K562 (cell line): ENCODE results near the gene PRPF38A. TPM values are rescaled to one million over a fixed set of nuclear protein-coding genes. Genes with fewer than 3 reads are reported as not detected.

Experiments
- DPF2 ChIP-seq: fragments of 450-650 bp; IDR thresholded peaks from 2 replicates; pipeline ENCODE4 v1.6.1; 2016
- FOSL1 ChIP-seq: fragments of 200-800 bp; sonication (Bioruptor generic); conservative IDR thresholded peaks from 2 replicates; pipeline ENCODE4 v1.6.1; 2016; ENCODE audit warnings: missing genetic modification characterization, missing compliant biosample characterization
- NCOA6 ChIP-seq: fragments of 450-650 bp; IDR thresholded peaks from 2 replicates; pipeline ENCODE4 v1.6.1; 2017; ENCODE audit warnings: mild to moderate bottlenecking
- NR1H2 ChIP-seq: sonication (generic); formaldehyde crosslinking; IDR thresholded peaks from 2 replicates; pipeline ENCODE4 v1.4.0; 2020; ENCODE audit warnings: mild to moderate bottlenecking, missing genetic modification reagents
- polyA plus RNA-seq, 8 experiments: library from polyadenylated mRNA; depleted of rRNA in 4 of 8; stranded (reverse) in 5 of 8; unstranded in 3 of 8; fragments of >200 nt; fragmentation: Nextera tagmentation in 2 of 8; fragmentation: Illumina TruSeq in 1 of 8; extraction: Ambion mirVana in 2 of 8; extraction: Trizol in 1 of 8; gene quantifications; 2 replicates each; pipeline versions ENCODE4 v1.2.1 to v1.2.3, GENCODE V29; 2011 to 2014; ENCODE audit warnings: inconsistent platforms in 1 of 8, missing spikeins in 1 of 8
- total RNA-seq, 7 experiments: library from RNA; depleted of rRNA in 6 of 7; stranded (reverse); fragments of >200 nt in 6 of 7; fragmentation: Illumina TruSeq in 2 of 7; extraction: Trizol in 2 of 7; gene quantifications; 2 replicates each; pipeline versions ENCODE4 v1.2.1 to v1.2.3, GENCODE V29; 2011 to 2021; ENCODE audit warnings: low replicate concordance in 1 of 7
- TF ChIP-seq, protein P1 (sequence below): fragments of 200-600 bp; sonication (generic); IDR thresholded peaks from one replicate; pipeline ENCODE4 v1.6.1; 2012; ENCODE audit warnings: mild to moderate bottlenecking, low read depth, low read length, inconsistent platforms
- TF ChIP-seq, protein P2 (sequence below): sonication (generic); formaldehyde crosslinking; IDR thresholded peaks from 2 replicates; pipeline ENCODE4 v1.8.0; 2022; ENCODE audit warnings: mild to moderate bottlenecking, missing genetic modification reagents
- TF ChIP-seq, protein P3 (sequence below): fragments of 250-450 bp; sonication (Bioruptor Pico); IDR thresholded peaks from 2 replicates; pipeline ENCODE4 v1.8.0; 2021; ENCODE audit warnings: moderate library complexity, mild to moderate bottlenecking, inconsistent platforms
- TF ChIP-seq, protein P4 (sequence below): fragments of 450-650 bp; IDR thresholded peaks from 2 replicates; pipeline ENCODE4 v1.6.1; 2018; ENCODE audit warnings: mild to moderate bottlenecking, low read depth; ENCODE audit not compliant: partially characterized antibody
- TF ChIP-seq, protein P5 (sequence below): IDR thresholded peaks from 3 replicates; pipeline ENCODE4 v1.6.1; 2011; ENCODE audit warnings: borderline replicate concordance, mild to moderate bottlenecking; ENCODE audit not compliant: insufficient read length, insufficient read depth

The PRPF38A gene
- total and polyA plus RNA-seq, 9 of the 15 experiments (the other 6 are each of a cell fraction or from before 2014, with no cell fraction given), result 53.6 to 198 (median 89.2) TPM

DNA sequence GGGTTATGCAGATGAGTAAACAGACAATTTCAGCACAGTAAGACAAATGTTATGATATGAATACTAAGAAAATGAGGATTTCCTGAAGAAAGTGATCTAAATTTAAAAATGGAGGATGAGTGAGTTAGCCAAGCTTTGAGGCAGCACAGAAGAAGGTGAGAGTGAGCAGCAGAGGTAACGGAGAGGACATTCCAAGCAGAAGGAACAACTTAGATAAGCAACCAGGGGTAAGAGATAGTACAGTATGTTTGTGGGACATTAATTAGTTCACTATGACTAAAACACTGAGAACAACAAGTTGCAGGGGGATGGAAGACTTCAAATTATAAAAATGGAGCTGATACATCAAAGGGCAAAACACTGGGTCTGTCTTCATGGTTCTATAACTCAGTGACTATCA, 22.8 kb downstream of the PRPF38A start (continued):
- TF ChIP-seq, protein P1, sequence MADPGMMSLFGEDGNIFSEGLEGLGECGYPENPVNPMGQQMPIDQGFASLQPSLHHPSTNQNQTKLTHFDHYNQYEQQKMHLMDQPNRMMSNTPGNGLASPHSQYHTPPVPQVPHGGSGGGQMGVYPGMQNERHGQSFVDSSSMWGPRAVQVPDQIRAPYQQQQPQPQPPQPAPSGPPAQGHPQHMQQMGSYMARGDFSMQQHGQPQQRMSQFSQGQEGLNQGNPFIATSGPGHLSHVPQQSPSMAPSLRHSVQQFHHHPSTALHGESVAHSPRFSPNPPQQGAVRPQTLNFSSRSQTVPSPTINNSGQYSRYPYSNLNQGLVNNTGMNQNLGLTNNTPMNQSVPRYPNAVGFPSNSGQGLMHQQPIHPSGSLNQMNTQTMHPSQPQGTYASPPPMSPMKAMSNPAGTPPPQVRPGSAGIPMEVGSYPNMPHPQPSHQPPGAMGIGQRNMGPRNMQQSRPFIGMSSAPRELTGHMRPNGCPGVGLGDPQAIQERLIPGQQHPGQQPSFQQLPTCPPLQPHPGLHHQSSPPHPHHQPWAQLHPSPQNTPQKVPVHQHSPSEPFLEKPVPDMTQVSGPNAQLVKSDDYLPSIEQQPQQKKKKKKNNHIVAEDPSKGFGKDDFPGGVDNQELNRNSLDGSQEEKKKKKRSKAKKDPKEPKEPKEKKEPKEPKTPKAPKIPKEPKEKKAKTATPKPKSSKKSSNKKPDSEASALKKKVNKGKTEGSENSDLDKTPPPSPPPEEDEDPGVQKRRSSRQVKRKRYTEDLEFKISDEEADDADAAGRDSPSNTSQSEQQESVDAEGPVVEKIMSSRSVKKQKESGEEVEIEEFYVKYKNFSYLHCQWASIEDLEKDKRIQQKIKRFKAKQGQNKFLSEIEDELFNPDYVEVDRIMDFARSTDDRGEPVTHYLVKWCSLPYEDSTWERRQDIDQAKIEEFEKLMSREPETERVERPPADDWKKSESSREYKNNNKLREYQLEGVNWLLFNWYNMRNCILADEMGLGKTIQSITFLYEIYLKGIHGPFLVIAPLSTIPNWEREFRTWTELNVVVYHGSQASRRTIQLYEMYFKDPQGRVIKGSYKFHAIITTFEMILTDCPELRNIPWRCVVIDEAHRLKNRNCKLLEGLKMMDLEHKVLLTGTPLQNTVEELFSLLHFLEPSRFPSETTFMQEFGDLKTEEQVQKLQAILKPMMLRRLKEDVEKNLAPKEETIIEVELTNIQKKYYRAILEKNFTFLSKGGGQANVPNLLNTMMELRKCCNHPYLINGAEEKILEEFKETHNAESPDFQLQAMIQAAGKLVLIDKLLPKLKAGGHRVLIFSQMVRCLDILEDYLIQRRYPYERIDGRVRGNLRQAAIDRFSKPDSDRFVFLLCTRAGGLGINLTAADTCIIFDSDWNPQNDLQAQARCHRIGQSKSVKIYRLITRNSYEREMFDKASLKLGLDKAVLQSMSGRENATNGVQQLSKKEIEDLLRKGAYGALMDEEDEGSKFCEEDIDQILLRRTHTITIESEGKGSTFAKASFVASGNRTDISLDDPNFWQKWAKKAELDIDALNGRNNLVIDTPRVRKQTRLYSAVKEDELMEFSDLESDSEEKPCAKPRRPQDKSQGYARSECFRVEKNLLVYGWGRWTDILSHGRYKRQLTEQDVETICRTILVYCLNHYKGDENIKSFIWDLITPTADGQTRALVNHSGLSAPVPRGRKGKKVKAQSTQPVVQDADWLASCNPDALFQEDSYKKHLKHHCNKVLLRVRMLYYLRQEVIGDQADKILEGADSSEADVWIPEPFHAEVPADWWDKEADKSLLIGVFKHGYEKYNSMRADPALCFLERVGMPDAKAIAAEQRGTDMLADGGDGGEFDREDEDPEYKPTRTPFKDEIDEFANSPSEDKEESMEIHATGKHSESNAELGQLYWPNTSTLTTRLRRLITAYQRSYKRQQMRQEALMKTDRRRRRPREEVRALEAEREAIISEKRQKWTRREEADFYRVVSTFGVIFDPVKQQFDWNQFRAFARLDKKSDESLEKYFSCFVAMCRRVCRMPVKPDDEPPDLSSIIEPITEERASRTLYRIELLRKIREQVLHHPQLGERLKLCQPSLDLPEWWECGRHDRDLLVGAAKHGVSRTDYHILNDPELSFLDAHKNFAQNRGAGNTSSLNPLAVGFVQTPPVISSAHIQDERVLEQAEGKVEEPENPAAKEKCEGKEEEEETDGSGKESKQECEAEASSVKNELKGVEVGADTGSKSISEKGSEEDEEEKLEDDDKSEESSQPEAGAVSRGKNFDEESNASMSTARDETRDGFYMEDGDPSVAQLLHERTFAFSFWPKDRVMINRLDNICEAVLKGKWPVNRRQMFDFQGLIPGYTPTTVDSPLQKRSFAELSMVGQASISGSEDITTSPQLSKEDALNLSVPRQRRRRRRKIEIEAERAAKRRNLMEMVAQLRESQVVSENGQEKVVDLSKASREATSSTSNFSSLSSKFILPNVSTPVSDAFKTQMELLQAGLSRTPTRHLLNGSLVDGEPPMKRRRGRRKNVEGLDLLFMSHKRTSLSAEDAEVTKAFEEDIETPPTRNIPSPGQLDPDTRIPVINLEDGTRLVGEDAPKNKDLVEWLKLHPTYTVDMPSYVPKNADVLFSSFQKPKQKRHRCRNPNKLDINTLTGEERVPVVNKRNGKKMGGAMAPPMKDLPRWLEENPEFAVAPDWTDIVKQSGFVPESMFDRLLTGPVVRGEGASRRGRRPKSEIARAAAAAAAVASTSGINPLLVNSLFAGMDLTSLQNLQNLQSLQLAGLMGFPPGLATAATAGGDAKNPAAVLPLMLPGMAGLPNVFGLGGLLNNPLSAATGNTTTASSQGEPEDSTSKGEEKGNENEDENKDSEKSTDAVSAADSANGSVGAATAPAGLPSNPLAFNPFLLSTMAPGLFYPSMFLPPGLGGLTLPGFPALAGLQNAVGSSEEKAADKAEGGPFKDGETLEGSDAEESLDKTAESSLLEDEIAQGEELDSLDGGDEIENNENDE, result no peak
- TF ChIP-seq NCOA6 (no peak), FOSL1 (tag) (no peak), NR1H2 (CRISPR knock-in tag) (no peak), DPF2 (peak; percentile 44; the same call in 1 of the 2 replicates)
- TF ChIP-seq, protein P2, sequence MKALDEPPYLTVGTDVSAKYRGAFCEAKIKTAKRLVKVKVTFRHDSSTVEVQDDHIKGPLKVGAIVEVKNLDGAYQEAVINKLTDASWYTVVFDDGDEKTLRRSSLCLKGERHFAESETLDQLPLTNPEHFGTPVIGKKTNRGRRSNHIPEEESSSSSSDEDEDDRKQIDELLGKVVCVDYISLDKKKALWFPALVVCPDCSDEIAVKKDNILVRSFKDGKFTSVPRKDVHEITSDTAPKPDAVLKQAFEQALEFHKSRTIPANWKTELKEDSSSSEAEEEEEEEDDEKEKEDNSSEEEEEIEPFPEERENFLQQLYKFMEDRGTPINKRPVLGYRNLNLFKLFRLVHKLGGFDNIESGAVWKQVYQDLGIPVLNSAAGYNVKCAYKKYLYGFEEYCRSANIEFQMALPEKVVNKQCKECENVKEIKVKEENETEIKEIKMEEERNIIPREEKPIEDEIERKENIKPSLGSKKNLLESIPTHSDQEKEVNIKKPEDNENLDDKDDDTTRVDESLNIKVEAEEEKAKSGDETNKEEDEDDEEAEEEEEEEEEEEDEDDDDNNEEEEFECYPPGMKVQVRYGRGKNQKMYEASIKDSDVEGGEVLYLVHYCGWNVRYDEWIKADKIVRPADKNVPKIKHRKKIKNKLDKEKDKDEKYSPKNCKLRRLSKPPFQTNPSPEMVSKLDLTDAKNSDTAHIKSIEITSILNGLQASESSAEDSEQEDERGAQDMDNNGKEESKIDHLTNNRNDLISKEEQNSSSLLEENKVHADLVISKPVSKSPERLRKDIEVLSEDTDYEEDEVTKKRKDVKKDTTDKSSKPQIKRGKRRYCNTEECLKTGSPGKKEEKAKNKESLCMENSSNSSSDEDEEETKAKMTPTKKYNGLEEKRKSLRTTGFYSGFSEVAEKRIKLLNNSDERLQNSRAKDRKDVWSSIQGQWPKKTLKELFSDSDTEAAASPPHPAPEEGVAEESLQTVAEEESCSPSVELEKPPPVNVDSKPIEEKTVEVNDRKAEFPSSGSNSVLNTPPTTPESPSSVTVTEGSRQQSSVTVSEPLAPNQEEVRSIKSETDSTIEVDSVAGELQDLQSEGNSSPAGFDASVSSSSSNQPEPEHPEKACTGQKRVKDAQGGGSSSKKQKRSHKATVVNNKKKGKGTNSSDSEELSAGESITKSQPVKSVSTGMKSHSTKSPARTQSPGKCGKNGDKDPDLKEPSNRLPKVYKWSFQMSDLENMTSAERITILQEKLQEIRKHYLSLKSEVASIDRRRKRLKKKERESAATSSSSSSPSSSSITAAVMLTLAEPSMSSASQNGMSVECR, result no peak
- TF ChIP-seq, protein P3, sequence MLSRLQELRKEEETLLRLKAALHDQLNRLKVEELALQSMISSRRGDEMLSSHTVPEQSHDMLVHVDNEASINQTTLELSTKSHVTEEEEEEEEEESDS, result no peak
- TF ChIP-seq, protein P4, sequence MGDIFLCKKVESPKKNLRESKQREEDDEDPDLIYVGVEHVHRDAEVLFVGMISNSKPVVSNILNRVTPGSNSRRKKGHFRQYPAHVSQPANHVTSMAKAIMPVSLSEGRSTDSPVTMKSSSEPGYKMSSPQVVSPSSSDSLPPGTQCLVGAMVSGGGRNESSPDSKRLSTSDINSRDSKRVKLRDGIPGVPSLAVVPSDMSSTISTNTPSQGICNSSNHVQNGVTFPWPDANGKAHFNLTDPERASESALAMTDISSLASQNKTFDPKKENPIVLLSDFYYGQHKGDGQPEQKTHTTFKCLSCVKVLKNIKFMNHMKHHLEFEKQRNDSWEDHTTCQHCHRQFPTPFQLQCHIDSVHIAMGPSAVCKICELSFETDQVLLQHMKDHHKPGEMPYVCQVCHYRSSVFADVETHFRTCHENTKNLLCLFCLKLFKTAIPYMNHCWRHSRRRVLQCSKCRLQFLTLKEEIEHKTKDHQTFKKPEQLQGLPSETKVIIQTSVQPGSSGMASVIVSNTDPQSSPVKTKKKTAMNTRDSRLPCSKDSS, result no peak
- TF ChIP-seq, protein P5, sequence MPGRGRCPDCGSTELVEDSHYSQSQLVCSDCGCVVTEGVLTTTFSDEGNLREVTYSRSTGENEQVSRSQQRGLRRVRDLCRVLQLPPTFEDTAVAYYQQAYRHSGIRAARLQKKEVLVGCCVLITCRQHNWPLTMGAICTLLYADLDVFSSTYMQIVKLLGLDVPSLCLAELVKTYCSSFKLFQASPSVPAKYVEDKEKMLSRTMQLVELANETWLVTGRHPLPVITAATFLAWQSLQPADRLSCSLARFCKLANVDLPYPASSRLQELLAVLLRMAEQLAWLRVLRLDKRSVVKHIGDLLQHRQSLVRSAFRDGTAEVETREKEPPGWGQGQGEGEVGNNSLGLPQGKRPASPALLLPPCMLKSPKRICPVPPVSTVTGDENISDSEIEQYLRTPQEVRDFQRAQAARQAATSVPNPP, result no peak
